Effector memory CD8-positive, alpha-beta T cell (primary cell): ENCODE data around the gene OTOR.

Experiments used
- ATAC-seq: fragments of 150-1000 bp; cut with Tn5 transposase; replicated peaks from 2 replicates; pipeline ENCODE4 v1.10.0; 2021; ENCODE audit warnings: mild to moderate bottlenecking, moderate library complexity
- DNase-seq, 3 experiments: peaks; one replicate each; pipeline ENCODE4 v3.0.0; 2021
- H3K27ac Mint-ChIP-seq, 2 donors: one replicate each; pipeline ENCODE4 v1.8.0; 2022; ENCODE audit warnings: mild to moderate bottlenecking in 2 of 2, mixed read lengths in 2 of 2, moderate library complexity in 2 of 2
- H3K27me3 Mint-ChIP-seq, 2 donors: one replicate each; pipeline ENCODE4 v1.8.0; 2022; ENCODE audit warnings: mixed read lengths in 2 of 2
- H3K36me3 Mint-ChIP-seq: one replicate; pipeline ENCODE4 v1.8.0; 2022; ENCODE audit warnings: mild to moderate bottlenecking, moderate library complexity, mixed read lengths; ENCODE audit not compliant: insufficient read depth
- H3K4me1 Mint-ChIP-seq, 2 donors: one replicate each; pipeline ENCODE4 v1.8.0; 2022; ENCODE audit warnings: low read depth in 2 of 2, mixed read lengths in 2 of 2
- H3K4me3 Mint-ChIP-seq, 2 donors: one replicate each; pipeline ENCODE4 v1.8.0; 2022; ENCODE audit warnings: mild to moderate bottlenecking in 2 of 2, mixed read lengths in 2 of 2, moderate library complexity in 2 of 2
- H3K9me3 Mint-ChIP-seq, 2 donors: one replicate each; pipeline ENCODE4 v1.8.0; 2022; ENCODE audit warnings: mixed read lengths in 2 of 2
- total RNA-seq, 9 experiments: gene quantifications; one replicate each; lab custom pipeline; 2026; lab: John Stamatoyannopoulos, UW

The OTOR gene, protein sequence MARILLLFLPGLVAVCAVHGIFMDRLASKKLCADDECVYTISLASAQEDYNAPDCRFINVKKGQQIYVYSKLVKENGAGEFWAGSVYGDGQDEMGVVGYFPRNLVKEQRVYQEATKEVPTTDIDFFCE
- 0 to 0.25 (median 0) reads per million in 9 experiments for total RNA-seq

GRCh38 chr20:16748308-16748900 lies at the start of gene OTOR:
TSS of gene OTOR (plus strand) at chr20:16748358. CDS start at chr20:16748402, 44 bp downstream.
- H3K27me3 Mint-ChIP-seq = peaks cover 10 to 15% of the 10 kb centered on the region in 2 donors
- ATAC-seq = no peak
- no peak for DNase-seq
- H3K36me3 Mint-ChIP-seq = peaks cover 2% of the 10 kb centered on the region
- H3K4me1 Mint-ChIP-seq = peaks cover 0 to 4% of the 10 kb centered on the region in 2 donors
- H3K27ac Mint-ChIP-seq = no peak within 1 kb of the TSS
- H3K9me3 Mint-ChIP-seq = no peaks in the 10 kb centered on the region
- H3K4me3 Mint-ChIP-seq = no peak within 1 kb of the TSS

DNA sequence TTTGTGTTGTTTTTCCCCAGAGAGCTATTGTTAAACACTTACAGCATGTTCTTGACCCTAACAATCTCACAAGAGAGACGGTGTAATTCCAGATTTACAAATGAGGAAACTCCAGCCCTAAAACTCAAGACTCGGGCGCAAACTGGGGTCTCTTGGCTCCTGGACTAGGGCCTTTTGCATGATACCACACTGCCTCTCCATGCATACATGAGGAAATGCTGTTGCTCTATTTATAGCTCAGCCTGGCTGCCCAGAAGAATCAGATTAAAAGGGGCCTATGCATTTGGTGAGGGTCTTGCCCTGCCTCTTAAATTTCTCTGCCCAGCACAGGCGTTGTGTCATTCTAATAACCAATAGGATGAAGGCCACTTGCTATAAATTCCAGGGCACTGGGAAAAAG lies 48.9 kb upstream of the OTOR start:
- DNase-seq (no peak), ATAC-seq (no peak)
- Mint-ChIP-seq H3K9me3 (no peaks in the 10 kb centered on the region), H3K27ac (no peak overlapping the region), H3K4me3 (no peak overlapping the region), H3K4me1 (no peaks in the 10 kb centered on the region), H3K36me3 (no peaks in the 10 kb centered on the region), H3K27me3 (peaks cover 12 to 22% of the 10 kb centered on the region in 2 donors)

DNA sequence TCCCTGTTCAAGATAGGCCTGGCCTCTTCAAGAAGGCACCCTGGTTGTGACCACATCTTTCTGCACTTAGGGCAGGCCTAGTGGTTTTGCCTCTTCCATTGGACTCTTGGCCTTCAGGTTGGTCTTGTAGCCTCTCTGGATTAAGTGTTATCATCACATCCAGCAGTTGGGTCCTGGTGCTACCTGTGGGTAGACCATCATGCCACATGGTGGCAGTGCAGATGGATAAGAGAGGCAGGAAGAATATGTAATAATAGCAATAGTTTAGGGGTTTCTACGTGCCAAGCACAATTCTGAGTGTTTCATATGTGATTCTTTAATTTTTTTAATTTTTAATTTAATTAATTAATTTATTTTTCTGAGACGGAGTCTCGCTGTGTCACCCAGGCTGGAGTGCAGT lies 46.9 kb upstream of the OTOR start:
- no peak overlapping the region for H3K4me3 Mint-ChIP-seq

DNA sequence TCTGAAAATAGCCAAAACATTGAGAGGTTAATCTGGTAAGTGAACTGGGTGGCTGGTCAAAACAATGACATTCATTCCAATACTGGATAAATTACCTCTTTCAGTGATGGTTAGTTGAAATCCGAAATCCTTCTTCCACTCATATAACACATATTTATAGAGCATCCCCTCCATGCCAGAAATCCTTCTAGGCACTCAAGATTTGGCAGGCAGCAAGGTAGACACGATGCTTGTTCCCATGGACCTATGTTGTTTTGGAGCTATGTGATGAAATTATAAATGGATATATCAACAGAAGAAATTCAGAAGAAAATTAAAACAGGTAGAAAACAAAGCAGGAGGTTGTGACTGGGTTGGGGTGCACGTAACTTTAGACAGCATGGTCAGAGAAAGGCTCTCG lies 44.6 kb upstream of the OTOR start:
- Mint-ChIP-seq H3K4me1 (peaks cover 9 to 10% of the 10 kb centered on the region in 2 donors), H3K27me3 (peaks cover 7 to 33% of the 10 kb centered on the region in 2 donors), H3K4me3 (no peak overlapping the region), H3K36me3 (no peaks in the 10 kb centered on the region), H3K9me3 (no peaks in the 10 kb centered on the region), H3K27ac (no peak overlapping the region)
- no peak for DNase-seq
- no peak for ATAC-seq

More for the DNA sequence above, 46.9 kb upstream of the OTOR start:
- Mint-ChIP-seq H3K36me3 (no peaks in the 10 kb centered on the region), H3K9me3 (no peaks in the 10 kb centered on the region), H3K27me3 (peaks cover 12 to 32% of the 10 kb centered on the region in 2 donors), H3K27ac (no peak overlapping the region), H3K4me1 (no peaks in the 10 kb centered on the region)
- DNase-seq (peak; percentile 25 to 30 (median 26)), ATAC-seq (peak; percentile 70)

- Mint-ChIP-seq H3K4me3 (no peak overlapping the region), H3K9me3 (no peaks in the 10 kb centered on the region), H3K27me3 (peaks cover 0 to 34% of the 10 kb centered on the region in 2 donors), H3K36me3 (no peaks in the 10 kb centered on the region), H3K4me1 (peaks cover 15 to 24% of the 10 kb centered on the region in 2 donors), H3K27ac (no peak overlapping the region)
- ATAC-seq (no peak), DNase-seq (no peak)
Observed at GRCh38 chr20:16707674-16708073, 40.5 kb upstream of the OTOR start.

GRCh38 chr20:16708602-16709001 lies 39.6 kb upstream of the OTOR start:
- Mint-ChIP-seq H3K4me1 (peaks cover 15 to 24% of the 10 kb centered on the region in 2 donors), H3K27ac (no peak overlapping the region), H3K36me3 (no peaks in the 10 kb centered on the region), H3K9me3 (no peaks in the 10 kb centered on the region), H3K4me3 (peak overlapping the region; percentile 47 to 61), H3K27me3 (peaks cover 0 to 34% of the 10 kb centered on the region in 2 donors)
- ATAC-seq (peak; percentile 7), DNase-seq (no peak)

DNA sequence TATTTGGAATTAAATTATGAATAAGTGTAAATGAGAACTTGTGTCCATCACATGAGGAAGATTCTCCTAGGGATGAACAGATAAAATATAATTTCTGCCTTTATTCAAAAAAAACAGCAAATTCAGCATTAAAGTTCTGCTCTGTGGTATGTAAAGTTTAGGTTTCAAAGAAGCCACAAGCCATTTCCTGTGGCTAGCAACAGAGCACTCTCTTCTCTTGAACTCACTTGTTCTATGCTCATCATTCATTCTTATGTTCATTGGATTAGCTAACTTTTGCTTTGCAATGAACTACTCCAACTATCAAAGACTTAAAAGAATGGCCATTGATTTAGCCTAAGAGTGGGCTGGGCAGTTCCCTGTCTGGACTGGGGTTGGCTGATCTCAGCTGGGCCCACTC lies 39.1 kb upstream of the OTOR start:
- peak; percentile 98 for ATAC-seq
- no peak overlapping the region for H3K27ac Mint-ChIP-seq
- peak overlapping the region; percentile 47 to 61 for H3K4me3 Mint-ChIP-seq

DNA sequence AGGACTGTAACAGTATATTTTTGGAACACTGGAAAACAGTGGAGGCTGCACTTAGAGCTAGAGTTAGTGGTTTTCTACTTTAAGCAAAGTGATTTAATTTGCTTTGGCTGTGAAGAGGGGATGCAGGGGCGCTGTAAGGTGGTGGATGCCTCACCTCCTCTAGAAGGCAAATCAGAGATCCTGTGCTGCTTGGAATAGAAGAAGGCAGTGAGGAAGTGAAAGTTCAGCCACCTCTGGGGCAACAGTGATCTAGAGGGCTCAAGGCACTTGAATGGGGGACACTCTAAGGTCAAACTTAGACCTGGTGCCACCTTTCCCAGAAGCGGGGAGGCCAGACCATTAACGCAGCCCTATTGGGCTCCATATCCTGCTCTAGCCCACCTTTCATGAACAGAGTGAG lies 37.4 kb upstream of the OTOR start:
- Mint-ChIP-seq H3K4me1 (peaks cover 15 to 24% of the 10 kb centered on the region in 2 donors), H3K4me3 (no peak overlapping the region), H3K27me3 (peaks cover 16 to 44% of the 10 kb centered on the region in 2 donors), H3K36me3 (no peaks in the 10 kb centered on the region), H3K9me3 (no peaks in the 10 kb centered on the region), H3K27ac (no peak overlapping the region)
- DNase-seq = no peak
- ATAC-seq = no peak

More for the DNA sequence above, 39.1 kb upstream of the OTOR start:
- H3K27me3 Mint-ChIP-seq = peaks cover 0 to 38% of the 10 kb centered on the region in 2 donors
- no peaks in the 10 kb centered on the region for H3K36me3 Mint-ChIP-seq
- DNase-seq = peak in 1 of 3 experiments; percentile 18
- peaks cover 15 to 24% of the 10 kb centered on the region in 2 donors for H3K4me1 Mint-ChIP-seq
- H3K9me3 Mint-ChIP-seq = no peaks in the 10 kb centered on the region

DNA sequence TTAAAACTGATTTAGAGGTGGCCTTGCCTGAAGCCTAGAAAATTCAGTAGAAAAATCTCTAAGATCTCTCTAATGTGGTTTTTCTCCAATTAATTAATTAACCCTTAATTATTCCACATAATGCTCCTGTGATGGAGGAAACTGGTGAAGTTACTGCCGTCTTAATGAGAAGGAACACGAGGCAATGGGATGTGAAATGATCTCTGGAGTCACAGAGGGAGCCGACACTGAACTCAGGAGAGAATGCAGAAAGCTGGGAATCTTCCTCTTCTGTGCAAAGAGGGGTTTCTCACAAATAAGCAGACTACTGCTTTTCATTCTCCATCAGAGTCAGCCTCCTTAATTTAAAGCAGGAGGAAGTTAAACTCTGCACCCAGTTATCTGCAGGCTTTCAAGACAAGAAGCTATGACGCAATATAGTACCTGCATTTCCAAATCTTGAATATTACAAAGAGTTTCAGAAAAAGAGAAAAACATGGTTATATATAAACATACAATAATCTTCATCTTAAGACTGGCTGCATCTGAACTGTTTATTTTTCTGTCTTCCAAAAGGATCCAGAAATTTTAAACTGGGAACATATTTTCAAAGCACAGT lies 36.4 kb upstream of the OTOR start:
- Mint-ChIP-seq H3K4me3 (no peak overlapping the region), H3K36me3 (no peaks in the 10 kb centered on the region), H3K4me1 (peaks cover 15 to 24% of the 10 kb centered on the region in 2 donors), H3K27me3 (peaks cover 24 to 44% of the 10 kb centered on the region in 2 donors), H3K9me3 (no peaks in the 10 kb centered on the region), H3K27ac (no peak overlapping the region)
- ATAC-seq (no peak), DNase-seq (no peak)

DNA sequence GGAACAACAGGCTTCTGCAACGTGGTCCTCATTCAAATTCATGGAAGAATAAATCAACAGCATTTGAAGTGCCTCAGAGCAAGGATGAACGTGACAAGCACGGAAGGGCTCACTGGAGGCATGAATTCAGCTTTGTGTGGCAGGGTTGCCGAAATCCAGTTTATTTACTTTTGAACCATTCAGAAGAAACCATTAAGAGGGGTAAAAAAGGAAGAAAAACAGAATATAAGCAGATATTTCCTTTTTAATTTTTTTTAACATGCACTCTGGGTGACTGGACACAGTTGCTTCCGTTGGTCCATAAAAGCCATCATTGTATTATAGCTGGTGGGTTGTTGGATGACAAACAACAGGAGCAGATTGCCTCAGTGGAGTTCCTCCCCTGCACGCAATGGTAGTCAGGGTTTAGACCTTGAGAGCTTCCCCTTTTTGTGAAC lies 35.6 kb upstream of the OTOR start:
- no peak overlapping the region for H3K4me3 Mint-ChIP-seq
- peaks cover 15 to 24% of the 10 kb centered on the region in 2 donors for H3K4me1 Mint-ChIP-seq
- DNase-seq = no peak
- H3K36me3 Mint-ChIP-seq = no peaks in the 10 kb centered on the region
- no peaks in the 10 kb centered on the region for H3K9me3 Mint-ChIP-seq
- no peak for ATAC-seq
- peaks cover 24 to 46% of the 10 kb centered on the region in 2 donors for H3K27me3 Mint-ChIP-seq
- no peak overlapping the region for H3K27ac Mint-ChIP-seq

GRCh38 chr20:16713066-16713465 lies 35.1 kb upstream of the OTOR start:
- no peak overlapping the region for H3K4me3 Mint-ChIP-seq
- H3K27ac Mint-ChIP-seq = no peak overlapping the region
- H3K9me3 Mint-ChIP-seq = no peaks in the 10 kb centered on the region
- ATAC-seq (no peak), DNase-seq (no peak)
- H3K4me1 Mint-ChIP-seq = peaks cover 11 to 19% of the 10 kb centered on the region in 2 donors
- H3K36me3 Mint-ChIP-seq = no peaks in the 10 kb centered on the region
- peaks cover 25 to 51% of the 10 kb centered on the region in 2 donors for H3K27me3 Mint-ChIP-seq

DNA sequence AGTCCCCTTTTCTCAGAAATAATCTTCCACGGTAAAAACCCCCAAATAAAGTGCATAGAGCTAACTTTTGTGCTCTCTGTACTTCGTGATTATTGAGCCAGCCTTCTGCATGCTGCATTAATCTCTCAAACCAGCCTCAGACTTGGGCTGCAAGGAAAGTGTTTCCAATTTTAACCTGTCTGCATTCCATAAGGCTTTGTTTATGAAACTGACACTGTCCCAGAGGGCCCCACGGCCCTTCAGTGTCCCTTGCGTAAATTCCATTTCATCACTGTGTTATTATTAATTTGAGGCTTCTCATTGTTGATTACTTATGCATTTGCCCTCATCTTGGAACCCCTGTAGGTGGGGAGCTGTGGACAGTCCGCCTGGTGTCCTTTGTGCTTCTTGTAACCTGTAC lies 33.9 kb upstream of the OTOR start:
- Mint-ChIP-seq H3K36me3 (no peaks in the 10 kb centered on the region), H3K27me3 (peaks cover 35 to 62% of the 10 kb centered on the region in 2 donors), H3K27ac (no peak overlapping the region), H3K4me1 (peaks cover 3 to 7% of the 10 kb centered on the region in 2 donors), H3K4me3 (no peak overlapping the region), H3K9me3 (no peaks in the 10 kb centered on the region)
- ATAC-seq = no peak
- DNase-seq = no peak

- peaks cover 35 to 62% of the 10 kb centered on the region in 2 donors for H3K27me3 Mint-ChIP-seq
Observed at GRCh38 chr20:16714751-16715150, 33.4 kb upstream of the OTOR start.

GRCh38 chr20:16719421-16719820 lies 28.7 kb upstream of the OTOR start:
- H3K4me3 Mint-ChIP-seq = no peak overlapping the region
- H3K27ac Mint-ChIP-seq = no peak overlapping the region
- H3K27me3 Mint-ChIP-seq = peaks cover 61 to 85% of the 10 kb centered on the region in 2 donors
- no peaks in the 10 kb centered on the region for H3K36me3 Mint-ChIP-seq
- no peaks in the 10 kb centered on the region for H3K4me1 Mint-ChIP-seq
- ATAC-seq = no peak
- DNase-seq = no peak
- H3K9me3 Mint-ChIP-seq = no peaks in the 10 kb centered on the region

More at GRCh38 chr20:16714751-16715150, 33.4 kb upstream of the OTOR start:
- Mint-ChIP-seq H3K4me1 (peaks cover 0 to 5% of the 10 kb centered on the region in 2 donors), H3K4me3 (no peak overlapping the region), H3K27ac (no peak overlapping the region), H3K36me3 (no peaks in the 10 kb centered on the region), H3K9me3 (no peaks in the 10 kb centered on the region)
- ATAC-seq (no peak), DNase-seq (no peak)
